ENCODE results near the gene HDAC4. TPM values are rescaled to one million over a fixed set of nuclear protein-coding genes. Genes with fewer than 3 reads are reported as not detected.

HDAC4 gene
- total RNA-seq, 1 donor, result 20.3 TPM

GRCh38 chr2:239279508-239280295, 121.1 kb downstream of the HDAC4 start:
- no peak overlapping the region for H3K4me3 ChIP-seq (ENCODE audit: low read depth, low read length)
- no peak for TF ChIP-seq CTCF (IDR thresholded peaks at IDR 0.05; ENCODE audit: insufficient read depth, low read depth, low read length)
- no peak for DNase-seq (ENCODE audit: low read depth)

- H3K4me3 ChIP-seq (ENCODE audit: low read depth, low read length), result no peak overlapping the region
- peak; percentile 47 for DNase-seq (ENCODE audit: low read depth)
- no peak for TF ChIP-seq CTCF (IDR thresholded peaks at IDR 0.05; ENCODE audit: insufficient read depth, low read depth, low read length)
These were observed 121.9 kb downstream of the HDAC4 start for GRCh38 chr2:239278941-239279365.

GRCh38 chr2:239278361-239278760, 122.5 kb downstream of the HDAC4 start:
- DNase-seq (ENCODE audit: low read depth), result no peak
- TF ChIP-seq CTCF (IDR thresholded peaks at IDR 0.05; ENCODE audit: insufficient read depth, low read depth, low read length), result no peak
- no peak overlapping the region for H3K4me3 ChIP-seq (ENCODE audit: low read depth, low read length)

GRCh38 chr2:239277401-239278085, 123.3 kb downstream of the HDAC4 start:
- H3K4me3 ChIP-seq (ENCODE audit: low read depth, low read length), result no peak overlapping the region
- TF ChIP-seq CTCF (IDR thresholded peaks at IDR 0.05; ENCODE audit: insufficient read depth, low read depth, low read length), result no peak
- no peak for DNase-seq (ENCODE audit: low read depth)

- DNase-seq (ENCODE audit: low read depth), result no peak
- H3K4me3 ChIP-seq (ENCODE audit: low read depth, low read length), result no peak overlapping the region
- peak; percentile 16 for TF ChIP-seq CTCF (IDR thresholded peaks at IDR 0.05; ENCODE audit: insufficient read depth, low read depth, low read length)
These were observed 124.0 kb downstream of the HDAC4 start for GRCh38 chr2:239276851-239277250.

- no peak overlapping the region for H3K4me3 ChIP-seq (ENCODE audit: low read depth, low read length)
- peak; percentile 90 for DNase-seq (ENCODE audit: low read depth)
- no peak for TF ChIP-seq CTCF (IDR thresholded peaks at IDR 0.05; ENCODE audit: insufficient read depth, low read depth, low read length)
These were observed 124.7 kb downstream of the HDAC4 start for GRCh38 chr2:239275847-239276831.

All from fibroblast of villous mesenchyme (primary cell).